Stimulated activated CD4-positive, alpha-beta T cell treated with anti-CD3 and anti-CD28 coated beads, Interleukin-4, amount 100 ng/mL, for 24 hours (primary cell): ENCODE results near the gene ZFP64.

Source experiments
- DNase-seq: peaks from one replicate; pipeline ENCODE4 v3.0.0-alpha.2; 2020

Gene ZFP64

GRCh38 chr20:52103335-52103912, 88.2 kb downstream of the ZFP64 start:
- no peak for DNase-seq

- no peak for DNase-seq
These were observed 89.0 kb downstream of the ZFP64 start for GRCh38 chr20:52102559-52102958.

- no peak for DNase-seq
These were observed 89.5 kb downstream of the ZFP64 start for GRCh38 chr20:52102126-52102525.
